Karpas-422 (cell line): ENCODE data around the gene JUND. TPM values are rescaled to one million over a fixed set of nuclear protein-coding genes. Genes with fewer than 3 reads are reported as not detected.

Experiments used
- DNase-seq: peaks from one replicate; pipeline ENCODE4 v3.0.0-alpha.2; 2015
- H2AFZ ChIP-seq: fragments of 200-600 bp; sonication (generic); 2 replicates; pipeline ENCODE4 v1.6.1; 2014; ENCODE audit warnings: antibody characterized with exemption, low read length, mixed read lengths
- H3K27ac ChIP-seq: fragments of 200-600 bp; sonication (generic); 2 replicates; pipeline ENCODE4 v1.5.1; 2014; ENCODE audit warnings: mild to moderate bottlenecking, low read length, moderate library complexity
- H3K27me3 ChIP-seq: fragments of 200-600 bp; sonication (generic); 2 replicates; pipeline ENCODE4 v1.6.1; 2014; ENCODE audit warnings: low read length, mixed read lengths
- H3K36me3 ChIP-seq: fragments of 200-600 bp; sonication (generic); 2 replicates; pipeline ENCODE4 v1.6.1; 2014; ENCODE audit warnings: low read length, mixed read lengths; ENCODE audit not compliant: insufficient read depth
- H3K4me1 ChIP-seq: fragments of 200-600 bp; sonication (generic); 2 replicates; pipeline ENCODE4 v1.6.1; 2014; ENCODE audit warnings: mild to moderate bottlenecking, low read length, mixed read lengths
- H3K4me2 ChIP-seq: fragments of 200-600 bp; sonication (generic); 2 replicates; pipeline ENCODE4 v1.6.1; 2014; ENCODE audit warnings: low read length, low read depth, mild to moderate bottlenecking; ENCODE audit not compliant: poor library complexity, severe bottlenecking
- H3K4me3 ChIP-seq: fragments of 200-600 bp; sonication (generic); 2 replicates; pipeline ENCODE4 v1.5.1; 2014; ENCODE audit warnings: mild to moderate bottlenecking, antibody characterized with exemption, low read length, mixed read lengths
- H3K79me2 ChIP-seq: fragments of 200-600 bp; sonication (generic); 2 replicates; pipeline ENCODE4 v1.6.1; 2014; ENCODE audit warnings: mild to moderate bottlenecking, low read length, mixed read lengths
- H3K9ac ChIP-seq: fragments of 200-600 bp; sonication (generic); 2 replicates; pipeline ENCODE4 v1.6.0; 2014; ENCODE audit warnings: low read length
- H3K9me2 ChIP-seq: fragments of 200-600 bp; sonication (generic), shearing (Covaris generic); replicated peaks from 2 replicates; pipeline ENCODE4 v1.6.0; 2014; ENCODE audit warnings: mild to moderate bottlenecking, low read length, moderate library complexity; ENCODE audit not compliant: insufficient read depth
- H3K9me3 ChIP-seq: fragments of 300-700, 200-600 bp; sonication (generic); 2 replicates; pipeline ENCODE4 v1.6.1; 2014; ENCODE audit warnings: low read length, mixed read lengths
- H4K20me1 ChIP-seq: fragments of 200-600 bp; sonication (generic); 2 replicates; pipeline ENCODE4 v1.6.1; 2014; ENCODE audit warnings: mild to moderate bottlenecking, antibody characterized with exemption, low read length, low read depth; ENCODE audit not compliant: insufficient read depth
- total RNA-seq: library from RNA; depleted of rRNA; stranded (reverse); fragments of >200 nt; shearing (Covaris generic); gene quantifications from 2 replicates; pipeline ENCODE4 v1.2.3, GENCODE V29; 2014; ENCODE audit warnings: low replicate concordance

JUND gene
- total RNA-seq, 1 experiment from 2014 or later: 69.5 TPM

- Histone ChIP-seq H3K4me3 (peak overlapping the region; percentile 72), H2AFZ (peak overlapping the region; percentile 3; the same call in 1 of the 2 replicates), H3K36me3 (0 out of 2 replicates have a peak, but pooled peaks cover 3% of the 10 kb centered on the region), H3K4me2 (peak overlapping the region; percentile 71), H3K9me3 (no peaks in the 10 kb centered on the region), H3K79me2 (peaks cover 7% of the 10 kb centered on the region; the same call in 1 of the 2 replicates), H3K27ac (peak overlapping the region; percentile 76), H4K20me1 (peaks cover 15% of the 10 kb centered on the region), H3K9ac (peak overlapping the region; percentile 97), H3K4me1 (peaks cover 30% of the 10 kb centered on the region), H3K9me2 (no peaks in the 10 kb centered on the region), H3K27me3 (no peaks in the 10 kb centered on the region)
- no peak for DNase-seq
Measured at GRCh38 chr19:18282021-18282787, 782 bp upstream of the JUND start.

- Histone ChIP-seq H3K27ac (peak overlapping the region; percentile 91), H3K4me2 (peak overlapping the region; percentile 97), H3K9me2 (no peaks in the 10 kb centered on the region), H2AFZ (no peak overlapping the region), H3K27me3 (no peaks in the 10 kb centered on the region), H3K79me2 (peaks cover 7% of the 10 kb centered on the region; the same call in 1 of the 2 replicates), H3K36me3 (0 out of 2 replicates have a peak, but pooled peaks cover 3% of the 10 kb centered on the region), H4K20me1 (peaks cover 15% of the 10 kb centered on the region), H3K9me3 (no peaks in the 10 kb centered on the region), H3K4me3 (peak overlapping the region; percentile 79), H3K4me1 (peaks cover 30% of the 10 kb centered on the region), H3K9ac (peak overlapping the region; percentile 81)
- DNase-seq: peak; percentile 90
Measured at GRCh38 chr19:18280247-18281081, 958 bp downstream of the JUND start.

- peaks cover 29% of the 10 kb centered on the region for H3K4me1 ChIP-seq
- peaks cover 19% of the 10 kb centered on the region for H4K20me1 ChIP-seq
- H3K9me2 ChIP-seq: no peaks in the 10 kb centered on the region
- 0 out of 2 replicates have a peak, but pooled peaks cover 3% of the 10 kb centered on the region for H3K36me3 ChIP-seq
- peak; percentile 98 for DNase-seq
- peak overlapping the region; percentile 97 for H3K4me2 ChIP-seq
- H3K4me3 ChIP-seq: peak overlapping the region; percentile 79
- no peaks in the 10 kb centered on the region for H3K27me3 ChIP-seq
- peaks cover 7% of the 10 kb centered on the region; the same call in 1 of the 2 replicates for H3K79me2 ChIP-seq
- no peak overlapping the region for H2AFZ ChIP-seq
- H3K27ac ChIP-seq: peak overlapping the region; percentile 91
- H3K9ac ChIP-seq: peak overlapping the region; percentile 81
- H3K9me3 ChIP-seq: no peaks in the 10 kb centered on the region
Measured at GRCh38 chr19:18279516-18280246, 1.7 kb downstream of the JUND start.

GRCh38 chr19:18279266-18279515, 2.2 kb downstream of the JUND start:
- H3K9me2 ChIP-seq: no peaks in the 10 kb centered on the region
- H3K27me3 ChIP-seq: no peaks in the 10 kb centered on the region
- peaks cover 19% of the 10 kb centered on the region for H4K20me1 ChIP-seq
- H3K79me2 ChIP-seq: peaks cover 7% of the 10 kb centered on the region; the same call in 1 of the 2 replicates
- H3K4me1 ChIP-seq: peaks cover 28% of the 10 kb centered on the region
- H3K9ac ChIP-seq: peak overlapping the region; percentile 61
- H3K9me3 ChIP-seq: no peaks in the 10 kb centered on the region
- H3K36me3 ChIP-seq: 0 out of 2 replicates have a peak, but pooled peaks cover 3% of the 10 kb centered on the region
- no peak overlapping the region for H2AFZ ChIP-seq
- DNase-seq: no peak
- H3K4me3 ChIP-seq: peak overlapping the region; percentile 79
- peak overlapping the region; percentile 97 for H3K4me2 ChIP-seq
- H3K27ac ChIP-seq: no peak overlapping the region

GRCh38 chr19:18278521-18279265, 2.7 kb downstream of the JUND start:
- Histone ChIP-seq H3K27ac (no peak overlapping the region), H3K36me3 (0 out of 2 replicates have a peak, but pooled peaks cover 3% of the 10 kb centered on the region), H4K20me1 (peaks cover 19% of the 10 kb centered on the region), H3K4me3 (peak overlapping the region; percentile 79), H3K9me3 (no peaks in the 10 kb centered on the region), H3K9me2 (no peaks in the 10 kb centered on the region), H3K4me1 (peaks cover 28% of the 10 kb centered on the region), H3K79me2 (peaks cover 7% of the 10 kb centered on the region; the same call in 1 of the 2 replicates), H3K27me3 (no peaks in the 10 kb centered on the region), H3K9ac (peak overlapping the region; percentile 61), H2AFZ (no peak overlapping the region), H3K4me2 (peak overlapping the region; percentile 97)
- DNase-seq: peak; percentile 60

GRCh38 chr19:18274781-18275356, 6.6 kb downstream of the JUND start:
- H3K79me2 ChIP-seq: peaks cover 7% of the 10 kb centered on the region; the same call in 1 of the 2 replicates
- peaks cover 10% of the 10 kb centered on the region for H3K4me1 ChIP-seq
- H3K4me3 ChIP-seq: no peak overlapping the region
- no peak overlapping the region for H3K9ac ChIP-seq
- no peaks in the 10 kb centered on the region for H3K9me3 ChIP-seq
- no peak overlapping the region for H3K4me2 ChIP-seq
- DNase-seq: no peak
- H4K20me1 ChIP-seq: peaks cover 19% of the 10 kb centered on the region
- H3K36me3 ChIP-seq: 0 out of 2 replicates have a peak, but pooled peaks cover 3% of the 10 kb centered on the region
- H2AFZ ChIP-seq: no peak overlapping the region
- H3K9me2 ChIP-seq: no peaks in the 10 kb centered on the region
- H3K27me3 ChIP-seq: no peaks in the 10 kb centered on the region
- no peak overlapping the region for H3K27ac ChIP-seq

GRCh38 chr19:18274219-18274780, 7.1 kb downstream of the JUND start, which contains the start of gene IQCN:
Gene IQCN, minus strand, starts transcription at chr19:18274452. Its CDS starts 4,974 bp downstream, at chr19:18269478.
- Histone ChIP-seq H3K9me2 (no peaks in the 10 kb centered on the region), H4K20me1 (peaks cover 18% of the 10 kb centered on the region), H3K9ac (no peak within 1 kb of the TSS), H3K27ac (no peak within 1 kb of the TSS), H2AFZ (no peak within 1 kb of the TSS), H3K36me3 (0 out of 2 replicates have a peak, but pooled peaks cover 3% of the 10 kb centered on the region), H3K27me3 (no peaks in the 10 kb centered on the region), H3K4me1 (peaks cover 7% of the 10 kb centered on the region), H3K79me2 (peaks cover 7% of the 10 kb centered on the region; the same call in 1 of the 2 replicates), H3K4me2 (no peak within 1 kb of the TSS), H3K4me3 (no peak within 1 kb of the TSS), H3K9me3 (no peaks in the 10 kb centered on the region)
- no peak for DNase-seq
